H1 (cell line): Measurements from ENCODE around the gene DENND4B. TPM values are rescaled to one million over a fixed set of nuclear protein-coding genes. Genes with fewer than 3 reads are reported as not detected.

Experiments used
- CBX8 ChIP-seq: fragments of 300-800, 300-1000 bp; sonication (generic); IDR thresholded peaks from 2 replicates; pipeline ENCODE4 v1.7.1; 2016; ENCODE audit warnings: low read depth, low read length, borderline replicate concordance
- FOSL1 ChIP-seq: IDR thresholded peaks from 2 replicates; pipeline ENCODE4 v1.6.1; 2011; ENCODE audit warnings: mild to moderate bottlenecking, low read depth, low read length, moderate library complexity; ENCODE audit not compliant: insufficient read depth
- GABPA ChIP-seq: IDR thresholded peaks from 2 replicates; pipeline ENCODE4 v1.6.1; 2011; ENCODE audit warnings: mild to moderate bottlenecking, low read length, moderate library complexity, borderline replicate concordance; ENCODE audit not compliant: insufficient read depth
- NRF1 ChIP-seq: IDR thresholded peaks from 2 replicates; pipeline ENCODE4 v1.6.1; 2011; ENCODE audit warnings: mild to moderate bottlenecking, low read depth, low read length, improper control_type of control experiment
- RFX5 ChIP-seq: IDR thresholded peaks from 2 replicates; pipeline ENCODE4 v1.6.1; 2011; ENCODE audit warnings: low read depth, low read length, improper control_type of control experiment, borderline replicate concordance
- SP4 ChIP-seq: IDR thresholded peaks from 2 replicates; pipeline ENCODE4 v1.6.1; 2012; ENCODE audit warnings: low read length, inconsistent platforms
- polyA plus RNA-seq, 7 experiments: library from polyadenylated mRNA; depleted of rRNA in 3 of 7; stranded (reverse) in 5 of 7; unstranded in 2 of 7; fragments of >200 nt in 5 of 7; fragments of 200-250 nt in 2 of 7; gene quantifications; 1 replicate in 5 of 7; 2 replicates in 1 of 7; 4 replicates in 1 of 7; pipeline versions ENCODE4 v1.2.1 to v1.2.3, GENCODE V29; 2011 to 2013; ENCODE audit warnings: missing spikeins in 2 of 7, mixed read lengths in 2 of 7
- total RNA-seq: library from RNA; stranded (reverse); fragmentation: NEBNext Ultra II Directional; extraction: Animal tissue kit (Norgen Biotek cat#: 25700); gene quantifications from 2 replicates; pipeline ENCODE4 v1.2.1, GENCODE V29; 2021

DENND4B gene
- total and polyA plus RNA-seq, 2 of the 8 experiments (the other 6 are each of a cell fraction or from before 2014, with no cell fraction given) = 45.6 to 61.1 TPM

GRCh38 chr1:153888533-153888932 lies 58.0 kb downstream of the DENND4B start (continued):
- TF ChIP-seq RFX5 (no peak), SP4 (no peak), NRF1 (no peak), CBX8 (no peak), FOSL1 (no peak), GABPA (no peak)
